Mammary epithelial cell (primary cell): ENCODE data around the gene NTN1.

Experiments used
- EZH2 ChIP-seq: IDR thresholded peaks from 2 replicates; pipeline ENCODE4 v1.6.1; 2012; ENCODE audit warnings: low read length, inconsistent platforms, borderline replicate concordance
- TF ChIP-seq, protein P1 (sequence below), 2 donors: IDR thresholded peaks in 1 of 2; conservative IDR thresholded peaks in 1 of 2; 2 replicates each; pipeline ENCODE4 v1.5.1; 2011 to 2012; ENCODE audit warnings: inconsistent platforms in 2 of 2, low read length in 2 of 2, mild to moderate bottlenecking in 2 of 2, control low read depth in 1 of 2, low read depth in 1 of 2; ENCODE audit not compliant: insufficient read depth in 1 of 2; ENCODE audit errors: extremely low read depth in 1 of 2

- TF ChIP-seq, protein P1, sequence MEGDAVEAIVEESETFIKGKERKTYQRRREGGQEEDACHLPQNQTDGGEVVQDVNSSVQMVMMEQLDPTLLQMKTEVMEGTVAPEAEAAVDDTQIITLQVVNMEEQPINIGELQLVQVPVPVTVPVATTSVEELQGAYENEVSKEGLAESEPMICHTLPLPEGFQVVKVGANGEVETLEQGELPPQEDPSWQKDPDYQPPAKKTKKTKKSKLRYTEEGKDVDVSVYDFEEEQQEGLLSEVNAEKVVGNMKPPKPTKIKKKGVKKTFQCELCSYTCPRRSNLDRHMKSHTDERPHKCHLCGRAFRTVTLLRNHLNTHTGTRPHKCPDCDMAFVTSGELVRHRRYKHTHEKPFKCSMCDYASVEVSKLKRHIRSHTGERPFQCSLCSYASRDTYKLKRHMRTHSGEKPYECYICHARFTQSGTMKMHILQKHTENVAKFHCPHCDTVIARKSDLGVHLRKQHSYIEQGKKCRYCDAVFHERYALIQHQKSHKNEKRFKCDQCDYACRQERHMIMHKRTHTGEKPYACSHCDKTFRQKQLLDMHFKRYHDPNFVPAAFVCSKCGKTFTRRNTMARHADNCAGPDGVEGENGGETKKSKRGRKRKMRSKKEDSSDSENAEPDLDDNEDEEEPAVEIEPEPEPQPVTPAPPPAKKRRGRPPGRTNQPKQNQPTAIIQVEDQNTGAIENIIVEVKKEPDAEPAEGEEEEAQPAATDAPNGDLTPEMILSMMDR (conservative IDR thresholded peaks at IDR 0.05 in 1 of 2, IDR thresholded peaks at IDR 0.05 in 1 of 2; ENCODE audit: extremely low read depth in 1 of 2, insufficient read depth in 1 of 2, low read depth in 1 of 2, low read length in 2 of 2) = no peak
- no peak for TF ChIP-seq EZH2
Measured at GRCh38 chr17:9124554-9124935, 103.2 kb downstream of the NTN1 start.
